GM12801 (cell line): ENCODE measurements around the gene PLBD1.

ENCODE experiments used
- TF ChIP-seq, protein P1 (sequence below): IDR thresholded peaks from one replicate; pipeline ENCODE4 v1.5.1; 2011; ENCODE audit warnings: control low read depth; ENCODE audit not compliant: insufficient read length; ENCODE audit errors: extremely low read depth

Gene PLBD1

DNA sequence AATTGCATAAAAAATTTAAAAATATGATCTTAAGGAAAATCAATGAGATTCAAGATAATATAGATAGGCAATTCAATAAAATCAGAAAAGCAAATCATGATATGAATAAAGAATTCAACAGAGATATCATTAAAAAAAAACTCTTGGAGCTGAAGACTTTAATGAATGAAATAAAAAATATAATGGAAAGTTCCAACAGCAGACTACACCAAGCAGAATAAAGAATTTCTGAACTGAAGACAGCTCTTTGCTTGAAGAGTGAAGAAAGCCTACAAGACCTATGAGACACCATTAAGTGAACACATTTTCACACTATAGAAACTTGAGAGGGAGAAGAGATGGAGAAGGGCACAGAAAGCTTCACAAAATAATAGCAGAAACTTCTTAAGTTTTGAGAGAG lies 45.9 kb downstream of the PLBD1 start:
- TF ChIP-seq, protein P1, sequence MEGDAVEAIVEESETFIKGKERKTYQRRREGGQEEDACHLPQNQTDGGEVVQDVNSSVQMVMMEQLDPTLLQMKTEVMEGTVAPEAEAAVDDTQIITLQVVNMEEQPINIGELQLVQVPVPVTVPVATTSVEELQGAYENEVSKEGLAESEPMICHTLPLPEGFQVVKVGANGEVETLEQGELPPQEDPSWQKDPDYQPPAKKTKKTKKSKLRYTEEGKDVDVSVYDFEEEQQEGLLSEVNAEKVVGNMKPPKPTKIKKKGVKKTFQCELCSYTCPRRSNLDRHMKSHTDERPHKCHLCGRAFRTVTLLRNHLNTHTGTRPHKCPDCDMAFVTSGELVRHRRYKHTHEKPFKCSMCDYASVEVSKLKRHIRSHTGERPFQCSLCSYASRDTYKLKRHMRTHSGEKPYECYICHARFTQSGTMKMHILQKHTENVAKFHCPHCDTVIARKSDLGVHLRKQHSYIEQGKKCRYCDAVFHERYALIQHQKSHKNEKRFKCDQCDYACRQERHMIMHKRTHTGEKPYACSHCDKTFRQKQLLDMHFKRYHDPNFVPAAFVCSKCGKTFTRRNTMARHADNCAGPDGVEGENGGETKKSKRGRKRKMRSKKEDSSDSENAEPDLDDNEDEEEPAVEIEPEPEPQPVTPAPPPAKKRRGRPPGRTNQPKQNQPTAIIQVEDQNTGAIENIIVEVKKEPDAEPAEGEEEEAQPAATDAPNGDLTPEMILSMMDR, result no peak

DNA sequence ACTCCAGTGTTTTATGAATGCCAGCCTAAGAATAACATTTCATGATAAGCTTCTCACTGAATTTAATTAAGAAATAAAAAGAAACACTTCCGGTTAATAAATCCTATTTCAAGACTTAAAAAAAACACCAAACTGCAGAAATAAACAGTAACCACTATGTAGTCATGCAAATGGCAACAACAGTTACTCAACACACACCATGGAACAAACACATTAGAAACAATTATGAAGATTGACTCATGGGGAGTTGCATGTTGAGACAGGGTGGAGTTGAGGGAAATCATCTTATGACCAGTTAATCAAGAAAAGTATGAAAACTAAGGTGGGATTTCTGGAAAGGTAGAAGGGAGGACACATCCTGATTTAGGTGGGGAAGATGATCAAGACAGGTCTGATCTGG lies 52.7 kb downstream of the PLBD1 start:
- TF ChIP-seq, protein P1, result no peak

DNA sequence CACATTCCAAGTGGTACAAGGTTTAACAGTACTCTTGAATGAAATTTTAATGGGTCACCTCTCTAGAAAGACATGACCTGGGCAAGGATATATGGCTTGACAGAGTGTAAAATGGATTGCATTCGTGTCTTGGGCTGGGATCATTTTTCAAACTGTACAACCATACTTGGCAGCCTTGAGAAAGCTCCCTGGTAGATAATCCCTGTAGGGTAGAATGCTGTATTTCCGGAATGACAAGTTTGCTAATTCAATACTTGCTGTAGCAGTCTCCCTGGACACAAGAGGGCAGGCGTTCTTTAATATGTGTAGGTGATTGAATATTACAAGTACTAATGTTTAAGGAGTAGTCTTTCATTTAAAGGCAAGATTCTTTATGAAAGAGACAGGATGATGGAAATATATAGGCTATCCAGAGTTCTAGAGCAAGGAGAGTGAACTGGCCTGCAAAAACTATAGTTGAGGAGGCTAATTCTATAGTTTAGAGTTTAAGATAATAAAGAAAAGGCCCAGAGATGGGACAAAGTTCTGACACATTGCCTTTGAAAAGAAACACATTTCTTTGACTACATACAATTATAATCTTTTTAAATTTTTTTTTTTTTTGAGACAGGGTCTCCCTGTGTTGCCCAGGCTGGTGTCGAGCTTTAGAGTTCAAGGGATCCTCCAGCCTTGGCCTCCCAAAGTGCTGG lies 53.4 kb downstream of the PLBD1 start:
- TF ChIP-seq, protein P1, result no peak

DNA sequence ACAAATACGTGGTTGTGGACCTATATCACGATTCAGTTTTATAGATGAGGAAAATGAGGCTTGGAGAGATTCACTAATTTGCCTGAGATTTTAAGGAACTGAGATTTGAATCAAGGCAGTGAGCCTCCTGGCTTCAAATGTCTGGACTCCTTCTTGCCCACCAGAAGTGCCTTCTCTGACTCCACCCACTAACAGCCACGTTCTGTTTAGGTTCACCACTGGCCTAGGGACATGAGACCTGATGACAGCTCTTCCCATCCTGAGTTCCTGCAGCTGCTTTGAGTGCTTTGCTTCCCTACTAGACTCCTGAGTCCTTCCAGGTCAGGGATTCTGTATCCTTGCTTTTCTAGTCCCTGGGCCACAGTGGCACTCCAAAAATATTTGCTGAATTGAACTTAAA lies 57.1 kb downstream of the PLBD1 start:
- TF ChIP-seq, protein P1, result no peak

DNA sequence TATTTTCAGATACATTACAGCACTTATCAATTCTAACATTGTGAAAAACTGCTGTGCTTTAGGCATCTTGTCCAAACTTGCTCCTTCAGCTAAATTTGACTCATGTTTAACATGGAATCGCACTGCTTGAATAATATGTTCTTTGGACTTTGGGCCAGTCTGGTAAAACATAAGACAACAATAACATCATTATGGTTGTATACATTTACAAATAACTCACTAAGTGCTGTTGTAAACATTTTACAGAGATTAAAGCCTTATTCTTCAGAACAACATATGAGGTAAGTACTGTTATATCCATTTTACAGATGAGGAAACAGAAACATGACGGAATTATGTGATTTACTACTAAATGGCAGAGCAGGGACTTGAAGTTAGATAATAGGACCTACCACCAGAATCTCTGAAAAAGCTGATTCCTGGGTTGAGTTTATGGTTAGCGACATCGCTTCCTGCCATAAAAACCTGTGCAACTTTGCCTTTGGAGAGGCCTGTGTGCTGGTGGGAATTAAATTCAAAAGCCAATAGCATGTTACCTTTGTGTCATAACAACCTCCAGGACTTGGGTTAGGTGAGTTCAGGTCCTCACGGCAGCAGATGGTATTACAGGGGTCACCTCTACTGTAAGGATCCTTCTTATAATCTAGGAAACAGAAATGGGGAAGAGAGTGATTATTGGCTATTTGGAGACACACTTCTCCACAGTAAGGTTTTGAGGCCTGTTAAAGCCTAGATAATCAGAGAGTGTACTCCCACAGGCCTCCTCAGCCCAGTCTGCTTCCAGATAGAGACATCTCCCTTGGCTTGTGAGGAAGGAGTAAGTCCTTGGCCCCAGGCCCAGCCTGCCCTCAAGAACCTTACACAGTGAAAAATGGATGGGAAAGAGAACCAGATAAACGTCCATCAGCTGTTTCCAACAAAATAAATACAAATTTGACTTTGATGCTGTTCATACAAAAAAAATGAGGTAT lies 61.8 kb downstream of the PLBD1 start:
- TF ChIP-seq, protein P1, result no peak

DNA sequence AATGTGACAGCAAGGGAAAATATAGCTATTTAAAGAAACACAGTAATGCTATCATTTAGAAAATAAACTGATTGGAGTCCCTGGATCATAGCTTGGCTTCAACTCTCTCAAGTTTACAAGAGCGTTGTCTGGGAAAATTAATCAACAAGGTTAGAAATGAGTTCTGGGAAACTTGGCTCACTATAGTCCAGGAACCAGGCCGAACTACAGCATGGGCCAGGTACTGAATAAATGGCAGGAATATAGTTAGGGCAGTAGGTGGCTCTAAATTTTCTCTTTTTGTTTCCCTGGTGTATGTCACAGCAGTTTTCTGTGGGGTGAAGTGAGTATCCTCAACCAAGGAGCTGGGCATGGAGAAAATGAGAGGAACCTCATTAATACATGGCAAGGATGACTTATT lies 72.4 kb downstream of the PLBD1 start:
- TF ChIP-seq, protein P1, result no peak

DNA sequence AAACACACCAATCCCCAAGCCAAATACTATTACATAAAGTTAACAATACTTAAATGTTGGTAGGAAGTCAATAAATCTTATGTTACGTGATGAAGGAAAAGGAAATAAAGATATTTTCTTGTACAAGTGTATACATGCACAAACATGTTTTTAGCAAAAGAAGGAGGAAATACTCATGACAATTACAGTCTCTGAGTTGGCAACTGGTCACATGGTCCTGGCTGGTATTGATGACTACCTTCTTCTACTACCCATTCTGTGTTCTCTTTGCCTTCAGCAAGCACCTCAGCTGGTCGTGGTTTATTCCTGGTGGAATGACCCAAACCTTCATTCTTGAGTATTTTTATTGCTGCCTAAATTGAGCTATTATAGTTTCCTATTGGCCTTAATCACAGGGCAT lies 84.8 kb downstream of the PLBD1 start:
- TF ChIP-seq, protein P1, result no peak
